Fibroblast of mammary gland (primary cell): Measurements from ENCODE around the gene PIGQ.
A peak's percentile ranks its signal among the peaks of the same experiment; 100 is the strongest.

Experiments used
- DNase-seq: peaks from one replicate; pipeline ENCODE4 v3.0.0-alpha.2; 2010; ENCODE audit warnings: low read depth
- H3K4me3 ChIP-seq: 2 replicates; pipeline ENCODE4 v1.5.1; 2011; ENCODE audit warnings: low read depth, mild to moderate bottlenecking, low read length, moderate library complexity; ENCODE audit not compliant: control insufficient read depth
- TF ChIP-seq, protein P1 (sequence below): conservative IDR thresholded peaks from 2 replicates; pipeline ENCODE4 v1.5.1; 2011; ENCODE audit warnings: low read depth, low read length, inconsistent platforms; ENCODE audit not compliant: control insufficient read depth, insufficient read depth

Gene PIGQ

DNA sequence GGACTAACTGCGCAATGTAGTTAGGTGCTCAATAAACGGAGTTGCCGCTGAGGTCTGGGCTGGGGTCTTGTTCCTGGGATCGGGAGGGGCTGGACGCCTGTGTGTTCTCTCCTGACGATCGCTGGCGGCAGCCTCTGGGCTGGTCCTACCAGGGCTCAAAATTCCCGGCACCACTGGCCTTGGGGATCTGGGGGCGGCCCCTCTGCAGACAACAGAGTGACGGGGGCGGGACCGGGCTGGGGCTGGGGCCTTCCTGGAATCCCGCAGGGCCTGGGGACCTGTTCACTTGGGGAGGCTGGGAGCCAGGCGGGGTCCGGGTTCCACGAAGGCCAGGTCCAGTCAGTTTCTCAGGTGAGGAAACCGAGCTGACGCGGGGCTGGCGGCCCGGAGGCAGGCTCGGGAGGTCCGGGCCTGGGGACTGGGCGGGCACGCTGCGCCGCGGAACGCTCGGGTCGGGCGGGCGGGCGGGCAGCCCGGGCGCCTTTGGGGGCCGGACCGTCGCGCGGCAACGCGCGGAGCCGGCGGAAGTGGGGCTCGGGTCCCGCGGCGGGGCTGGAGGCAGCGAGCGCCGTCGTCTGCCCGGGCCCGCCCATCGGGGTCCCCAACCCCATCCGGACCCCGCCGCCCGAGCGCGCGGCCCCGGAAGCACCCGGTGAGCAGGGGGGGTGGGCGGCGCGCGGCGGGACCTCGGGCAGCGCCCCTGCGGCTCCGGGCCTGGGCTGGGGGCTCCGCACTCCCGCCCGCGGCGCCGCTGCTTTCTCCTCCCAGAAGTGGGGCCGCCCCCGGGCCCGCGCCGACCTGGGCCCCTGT lies at the start of gene PIGQ:
Gene PIGQ, plus strand, starts transcription at position 524 of the 810 bp plus-strand sequence. CDS start 4,107 bp downstream, outside the sequence.
- TF ChIP-seq, protein P1, sequence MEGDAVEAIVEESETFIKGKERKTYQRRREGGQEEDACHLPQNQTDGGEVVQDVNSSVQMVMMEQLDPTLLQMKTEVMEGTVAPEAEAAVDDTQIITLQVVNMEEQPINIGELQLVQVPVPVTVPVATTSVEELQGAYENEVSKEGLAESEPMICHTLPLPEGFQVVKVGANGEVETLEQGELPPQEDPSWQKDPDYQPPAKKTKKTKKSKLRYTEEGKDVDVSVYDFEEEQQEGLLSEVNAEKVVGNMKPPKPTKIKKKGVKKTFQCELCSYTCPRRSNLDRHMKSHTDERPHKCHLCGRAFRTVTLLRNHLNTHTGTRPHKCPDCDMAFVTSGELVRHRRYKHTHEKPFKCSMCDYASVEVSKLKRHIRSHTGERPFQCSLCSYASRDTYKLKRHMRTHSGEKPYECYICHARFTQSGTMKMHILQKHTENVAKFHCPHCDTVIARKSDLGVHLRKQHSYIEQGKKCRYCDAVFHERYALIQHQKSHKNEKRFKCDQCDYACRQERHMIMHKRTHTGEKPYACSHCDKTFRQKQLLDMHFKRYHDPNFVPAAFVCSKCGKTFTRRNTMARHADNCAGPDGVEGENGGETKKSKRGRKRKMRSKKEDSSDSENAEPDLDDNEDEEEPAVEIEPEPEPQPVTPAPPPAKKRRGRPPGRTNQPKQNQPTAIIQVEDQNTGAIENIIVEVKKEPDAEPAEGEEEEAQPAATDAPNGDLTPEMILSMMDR: no peak
- H3K4me3 ChIP-seq: peak within 1 kb of the TSS; percentile 71
- peak; percentile 44 for DNase-seq

DNA sequence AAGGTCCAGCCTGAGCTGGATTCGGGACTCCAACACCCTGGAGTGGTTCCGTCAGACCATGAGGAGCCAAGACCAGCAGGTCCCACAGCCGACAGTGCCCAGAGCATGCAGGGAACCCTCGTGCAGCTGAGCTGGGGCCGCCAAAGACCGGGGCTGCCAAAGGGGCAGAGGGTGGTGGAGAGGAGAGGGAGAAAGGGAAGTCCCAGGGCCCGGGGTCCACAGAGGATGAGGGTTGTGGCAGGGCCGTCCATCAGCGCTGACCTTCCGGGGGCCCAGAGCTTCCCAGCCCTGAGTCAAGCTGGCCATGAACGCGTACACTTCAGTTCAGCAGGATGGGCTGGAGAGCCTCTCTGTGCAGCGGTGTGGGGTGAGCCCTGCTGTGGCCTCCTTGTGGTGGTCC lies 48.9 kb upstream of the PIGQ start:
- no peak for DNase-seq
- H3K4me3 ChIP-seq: no peak overlapping the region
- TF ChIP-seq, protein P1: no peak

DNA sequence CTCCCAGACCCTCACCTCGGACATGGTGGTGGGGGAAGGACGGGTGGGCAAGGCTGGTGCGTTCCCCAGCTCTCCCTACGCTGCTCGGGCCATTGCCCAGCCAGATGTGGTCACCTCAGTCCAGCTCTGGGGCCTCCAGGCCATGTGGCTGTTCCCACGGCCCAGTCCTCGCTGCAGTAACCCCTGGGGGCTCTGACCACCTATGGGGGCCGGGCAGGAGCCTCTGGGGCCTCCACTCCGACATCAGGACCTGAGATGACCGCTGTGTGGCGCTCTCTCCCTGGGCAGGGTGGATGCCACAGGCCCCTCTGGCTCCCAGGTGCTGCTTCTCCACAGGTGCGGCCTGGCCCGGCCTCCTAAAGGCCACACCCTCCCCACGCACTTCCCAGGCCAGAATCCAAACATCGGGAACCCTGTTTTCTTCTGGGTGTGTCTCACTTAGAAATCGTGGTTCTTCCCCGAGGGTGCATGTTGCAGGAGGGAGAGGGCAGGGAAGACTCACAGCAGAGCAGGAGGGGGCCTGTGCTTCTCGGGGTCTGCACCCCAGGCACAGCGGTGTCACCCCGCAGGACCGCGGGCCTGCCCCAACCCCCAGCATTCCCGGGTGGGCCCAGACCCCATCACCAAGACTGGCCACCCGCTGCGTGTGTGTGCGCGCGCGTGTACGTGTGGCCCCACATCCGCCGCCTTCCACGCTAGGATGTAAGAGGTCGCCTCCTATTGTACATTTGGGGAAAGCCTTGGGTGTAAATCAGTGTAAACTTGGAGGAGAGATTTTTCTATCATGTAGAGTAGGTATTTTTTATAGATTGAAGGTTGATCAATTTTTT lies 48.2 kb upstream of the PIGQ start:
- TF ChIP-seq, protein P1: no peak
- DNase-seq: no peak
- H3K4me3 ChIP-seq: no peak overlapping the region

GRCh38 chr16:522320-523096 lies 47.3 kb upstream of the PIGQ start:
- DNase-seq: no peak
- TF ChIP-seq, protein P1: no peak
- H3K4me3 ChIP-seq: no peak overlapping the region

GRCh38 chr16:523097-523741 lies 46.5 kb upstream of the PIGQ start:
- TF ChIP-seq, protein P1: no peak
- DNase-seq: no peak
- H3K4me3 ChIP-seq: no peak overlapping the region
